ENCODE results near the gene ZFP37. TPM values are rescaled to one million over a fixed set of nuclear protein-coding genes. Genes with fewer than 3 reads are reported as not detected.

ZFP37 gene
- total RNA-seq, 1 donor from 2014 or later = 2.0 TPM

Other genes starting within 250 kb of the ZFP37 start
- not detected in 2 replicates for gene SLC46A2, start 165.8 kb downstream of the ZFP37 start, total RNA-seq
- gene ZNF883, start 44.5 kb downstream of the ZFP37 start, total RNA-seq = 0.60 and 0.68 TPM in 2 replicates
- gene SLC31A2, start 94.3 kb upstream of the ZFP37 start, total RNA-seq = 4.2 and 7.3 TPM in 2 replicates
- 18.7 and 25.3 TPM in 2 replicates for gene FKBP15, start 164.6 kb upstream of the ZFP37 start, total RNA-seq
- 13.4 and 16.5 TPM in 2 replicates for gene SLC31A1, start 164.8 kb upstream of the ZFP37 start, total RNA-seq
- 52.1 and 67.9 TPM in 2 replicates for gene CDC26, start 218.8 kb upstream of the ZFP37 start, total RNA-seq
- gene PRPF4, start 218.9 kb upstream of the ZFP37 start, total RNA-seq = 25.0 and 33.6 TPM in 2 replicates
- not detected in 2 replicates for gene RNF183, start 246.7 kb upstream of the ZFP37 start, total RNA-seq